Activated naive CD4-positive, alpha-beta T cell treated with anti-CD3 and anti-CD28 coated beads, Interleukin-2, amount 50 U/mL, for 16 hours (primary cell): ENCODE data around the gene GTF3C5.

ENCODE experiments used
- DNase-seq: peaks from one replicate; pipeline ENCODE4 v3.0.0-alpha.2; 2020

Gene GTF3C5

DNA sequence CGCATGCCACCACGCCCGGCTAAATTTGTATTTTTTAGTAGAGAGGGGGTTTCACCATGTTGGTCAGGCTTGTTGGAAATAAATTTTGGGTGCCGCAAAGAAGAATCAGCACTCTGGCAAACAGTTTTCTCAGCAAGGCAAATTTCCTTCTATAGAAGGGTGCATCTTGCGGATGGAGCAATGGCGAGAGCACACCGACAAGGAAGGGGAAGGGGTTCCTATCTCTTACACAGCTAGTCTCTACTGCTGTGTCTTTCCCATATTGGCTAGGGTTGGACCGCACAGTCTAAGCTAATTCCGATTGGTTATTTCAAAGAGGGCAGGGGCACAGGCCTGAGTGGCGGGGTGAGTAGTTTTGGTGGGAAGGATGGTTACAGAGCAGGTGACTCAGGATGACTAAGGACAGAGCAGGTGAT, 707 bp downstream of the GTF3C5 start:
- no peak for DNase-seq

DNA sequence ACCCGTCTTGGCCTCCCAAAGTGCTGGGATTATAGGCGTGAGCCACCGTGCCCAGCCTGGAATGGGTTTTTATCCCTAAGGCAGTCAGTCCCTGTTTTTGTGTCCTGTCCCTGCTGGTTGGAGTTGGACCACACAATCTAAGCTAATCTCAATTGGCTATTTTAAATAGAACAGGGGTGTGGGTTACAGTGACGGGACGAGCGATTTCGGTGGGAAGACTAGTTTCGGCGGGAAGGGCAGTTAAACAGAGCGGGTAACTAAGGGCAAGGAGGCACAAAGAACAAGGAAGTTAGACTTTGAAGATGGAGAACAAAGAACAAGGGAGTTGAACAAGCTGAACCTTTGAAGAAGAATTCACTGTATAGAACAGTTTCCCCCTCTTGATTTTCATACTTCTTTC, 1.4 kb downstream of the GTF3C5 start:
- no peak for DNase-seq

DNA sequence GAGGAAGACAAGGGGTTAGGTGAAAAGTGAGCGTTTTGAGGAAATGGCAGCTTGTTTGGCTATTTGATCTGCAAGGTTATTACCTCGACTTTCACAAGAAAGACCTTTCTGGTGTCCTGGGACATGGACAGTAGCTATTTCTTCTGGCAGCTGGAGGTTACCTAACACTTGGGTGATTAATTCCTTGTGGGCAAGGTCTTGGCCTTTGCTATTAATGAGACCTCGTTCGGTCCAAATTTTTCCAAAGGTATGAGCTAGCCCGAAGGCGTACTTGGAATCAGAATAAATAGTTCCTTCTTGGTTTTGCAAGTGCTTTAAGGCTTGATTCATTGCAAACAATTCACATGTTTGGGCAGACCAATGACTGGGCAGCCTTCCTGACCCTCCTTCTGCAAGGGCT, 4.9 kb downstream of the GTF3C5 start:
- DNase-seq: no peak

GRCh38 chr9:133037775-133038515, 7.1 kb downstream of the GTF3C5 start:
- DNase-seq: no peak

DNA sequence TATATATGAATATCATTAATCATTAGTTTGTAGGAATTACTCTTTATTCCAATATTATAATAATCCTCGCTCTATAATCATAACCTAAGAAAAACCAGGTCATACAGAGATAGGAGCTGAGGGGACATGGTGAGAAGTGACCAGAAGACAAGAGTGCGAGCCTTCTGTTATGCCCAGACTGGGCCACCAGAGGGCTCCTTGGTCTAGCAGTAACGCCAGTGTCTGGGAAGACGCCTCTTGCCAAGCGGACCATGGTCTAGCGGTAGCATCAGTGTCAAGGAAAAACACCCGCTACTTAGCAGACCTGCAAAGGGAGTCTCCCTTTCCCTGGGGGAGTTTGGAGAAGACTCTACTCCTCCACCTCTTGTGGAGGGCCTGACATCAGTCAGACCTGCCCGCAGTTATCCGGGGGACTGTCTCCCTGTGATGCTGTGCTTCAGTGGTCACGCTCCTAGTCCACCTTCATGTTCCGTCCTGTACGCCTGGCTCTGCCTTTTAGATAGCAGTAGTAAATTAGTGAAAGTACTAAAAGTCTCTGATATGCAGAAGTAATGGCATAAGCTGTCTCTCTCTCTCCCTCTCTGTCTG, 10.2 kb downstream of the GTF3C5 start:
- DNase-seq: peak; percentile 48

DNA sequence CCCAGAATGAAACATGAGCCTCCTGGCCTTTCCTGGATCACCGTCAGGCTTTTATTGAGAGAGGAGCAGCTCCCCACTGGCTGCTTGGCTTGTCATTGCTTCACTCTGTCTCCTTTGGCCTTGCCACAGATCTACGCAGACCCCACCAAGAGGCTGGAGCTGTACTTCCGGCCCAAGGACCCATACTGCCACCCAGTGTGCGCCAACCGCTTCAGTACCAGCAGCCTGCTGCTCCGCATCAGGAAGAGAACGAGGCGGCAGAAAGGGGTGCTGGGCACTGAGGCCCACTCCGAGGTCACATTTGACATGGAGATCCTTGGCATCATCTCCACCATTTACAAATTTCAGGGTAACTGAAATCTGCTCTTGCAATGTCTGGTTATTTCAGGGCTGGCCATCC, 11.2 kb downstream of the GTF3C5 start:
- DNase-seq: no peak

GRCh38 chr9:133042676-133043075, 11.9 kb downstream of the GTF3C5 start:
- no peak for DNase-seq

DNA sequence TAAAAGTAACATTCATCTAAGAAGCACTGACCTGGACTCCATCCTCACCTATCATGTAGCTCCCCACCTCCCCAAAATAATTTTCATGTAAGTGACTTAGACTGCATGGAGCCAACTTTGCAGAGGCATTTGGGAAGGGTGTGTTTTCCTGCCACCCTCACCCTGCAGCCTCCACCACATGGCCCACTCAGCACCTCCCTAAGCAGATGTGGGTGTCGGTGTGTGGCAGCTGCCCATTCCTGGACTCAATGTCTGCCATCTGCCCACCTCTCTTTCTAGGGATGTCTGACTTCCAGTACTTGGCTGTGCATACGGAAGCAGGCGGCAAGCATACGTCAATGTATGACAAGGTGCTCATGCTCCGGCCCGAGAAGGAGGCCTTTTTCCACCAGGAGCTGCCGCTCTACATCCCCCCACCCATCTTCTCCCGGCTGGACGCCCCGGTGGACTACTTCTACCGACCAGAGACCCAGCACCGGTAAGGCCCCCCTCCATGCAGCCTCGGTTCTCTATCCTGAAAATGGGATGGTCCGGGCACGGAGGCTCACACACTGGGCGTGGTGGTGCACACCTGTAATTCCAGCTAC, 12.7 kb downstream of the GTF3C5 start:
- no peak for DNase-seq

- DNase-seq: no peak
Measured at GRCh38 chr9:133044125-133044524, 13.3 kb downstream of the GTF3C5 start.

GRCh38 chr9:133044661-133045060, 13.9 kb downstream of the GTF3C5 start:
- no peak for DNase-seq

GRCh38 chr9:133045132-133045531, 14.3 kb downstream of the GTF3C5 start:
- no peak for DNase-seq

- no peak for DNase-seq
Measured at GRCh38 chr9:133046196-133046899, 15.6 kb downstream of the GTF3C5 start.

DNA sequence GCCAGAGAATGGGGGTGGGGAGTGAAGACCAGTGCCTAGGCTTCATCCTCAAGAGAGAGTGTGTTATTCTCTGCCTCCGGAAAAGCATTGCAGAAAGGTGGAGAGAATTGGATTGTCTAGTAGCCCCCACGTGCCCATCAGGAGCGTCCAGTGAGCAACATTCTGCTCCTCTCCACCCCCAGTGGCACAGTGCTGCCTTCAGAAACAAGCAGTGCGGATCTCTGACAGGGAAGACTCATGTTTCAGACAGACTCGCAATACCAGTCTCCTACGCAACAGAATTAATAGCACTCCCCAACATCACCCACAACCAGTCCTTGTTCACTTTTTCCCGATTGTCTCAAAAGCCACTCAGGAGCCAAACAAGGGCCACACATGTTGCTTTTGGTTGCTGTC, 16.1 kb downstream of the GTF3C5 start:
- DNase-seq: no peak

DNA sequence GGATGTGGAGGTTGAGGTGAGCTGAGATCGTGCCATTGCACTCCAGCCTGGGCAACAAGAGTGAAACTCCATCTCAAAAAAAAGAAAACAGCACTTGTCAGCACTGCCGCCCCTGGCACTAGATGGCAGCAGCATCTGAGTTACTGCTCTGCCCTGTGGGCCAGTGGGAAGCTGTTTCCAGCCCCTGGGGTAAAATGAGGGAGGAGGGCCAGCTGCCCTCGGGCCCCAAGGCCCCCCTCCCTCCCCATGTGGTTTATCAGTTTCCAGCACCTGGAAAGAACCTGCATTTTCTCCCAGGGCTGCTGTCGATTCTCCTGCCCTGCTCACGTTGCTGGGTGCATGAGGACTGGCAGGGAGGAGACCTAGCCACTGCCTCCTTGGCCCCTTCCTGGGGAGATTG, 17.8 kb downstream of the GTF3C5 start:
- DNase-seq: no peak

DNA sequence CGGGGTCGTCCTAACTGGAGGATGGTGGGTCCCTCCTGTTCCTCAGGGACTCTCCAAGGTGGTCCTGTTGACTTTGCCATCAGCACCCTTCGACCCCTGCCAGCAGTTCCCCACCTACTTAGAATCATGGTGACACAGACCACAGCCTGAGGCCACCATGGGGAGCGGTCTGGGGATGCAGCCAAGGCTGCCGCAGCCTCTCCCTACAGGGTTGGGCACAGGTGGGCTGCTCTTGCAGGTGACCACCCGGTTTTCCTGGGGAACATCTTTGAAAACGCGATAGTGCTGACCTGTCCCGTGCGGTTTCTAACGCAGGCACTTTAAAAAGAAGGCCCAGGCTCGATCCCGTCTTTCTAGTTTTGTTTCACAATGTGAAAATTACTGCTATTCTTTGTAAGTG, 18.2 kb downstream of the GTF3C5 start:
- no peak for DNase-seq

DNA sequence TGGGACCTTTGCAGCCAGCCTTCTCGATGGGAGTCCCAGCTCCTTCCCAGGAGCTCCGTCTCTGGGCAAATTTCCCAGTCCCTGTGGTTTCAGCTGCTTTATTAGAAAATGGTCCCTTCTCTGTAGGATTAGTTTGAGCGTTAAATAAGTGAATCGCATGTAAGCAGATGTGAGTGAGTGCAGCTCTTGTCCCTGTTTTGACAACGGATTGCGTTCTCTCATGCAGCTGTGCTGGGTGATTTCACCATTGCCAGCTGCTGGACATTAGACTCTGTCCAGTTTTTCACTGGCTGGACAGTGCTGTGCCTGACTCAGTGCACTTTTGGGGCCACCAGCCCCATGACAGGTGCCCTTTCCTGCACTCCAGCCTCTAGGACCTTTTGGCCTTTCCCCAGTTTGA, 19.3 kb downstream of the GTF3C5 start:
- no peak for DNase-seq

- DNase-seq: no peak
Measured at GRCh38 chr9:133050781-133051180, 20.0 kb downstream of the GTF3C5 start.

DNA sequence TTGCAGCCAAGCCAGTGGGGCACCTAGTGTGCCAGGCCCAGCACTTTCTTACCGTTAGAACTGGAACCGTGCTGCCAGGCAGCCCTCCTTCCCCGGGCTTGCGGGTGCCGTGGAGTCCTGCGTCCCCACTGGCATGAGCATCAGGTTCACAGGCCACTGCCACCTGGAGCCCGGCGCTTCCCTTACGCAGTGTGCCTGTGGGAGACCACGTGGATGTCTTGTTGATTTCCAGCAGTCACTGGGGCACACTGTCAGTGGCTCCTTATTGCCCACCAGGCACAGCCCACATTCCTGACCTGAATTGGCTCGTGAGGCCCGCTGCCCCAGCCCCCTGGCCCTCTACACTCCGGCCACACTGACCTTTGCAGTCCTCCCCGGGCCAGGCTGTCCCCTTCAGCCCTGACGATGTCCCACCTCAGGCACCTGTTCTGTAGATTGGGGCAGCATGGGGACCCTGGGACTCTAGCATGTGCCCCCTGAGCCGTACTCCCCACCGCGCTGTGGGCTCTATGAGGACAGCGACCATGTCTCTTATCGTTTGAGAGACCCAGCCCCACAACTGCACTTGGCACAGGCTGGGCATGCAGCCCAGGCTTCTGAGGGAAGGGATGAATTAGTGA, 20.6 kb downstream of the GTF3C5 start:
- DNase-seq: no peak

GRCh38 chr9:133051966-133052539, 21.3 kb downstream of the GTF3C5 start:
- DNase-seq: no peak

GRCh38 chr9:133054194-133054890, 23.5 kb downstream of the GTF3C5 start:
- DNase-seq: no peak

DNA sequence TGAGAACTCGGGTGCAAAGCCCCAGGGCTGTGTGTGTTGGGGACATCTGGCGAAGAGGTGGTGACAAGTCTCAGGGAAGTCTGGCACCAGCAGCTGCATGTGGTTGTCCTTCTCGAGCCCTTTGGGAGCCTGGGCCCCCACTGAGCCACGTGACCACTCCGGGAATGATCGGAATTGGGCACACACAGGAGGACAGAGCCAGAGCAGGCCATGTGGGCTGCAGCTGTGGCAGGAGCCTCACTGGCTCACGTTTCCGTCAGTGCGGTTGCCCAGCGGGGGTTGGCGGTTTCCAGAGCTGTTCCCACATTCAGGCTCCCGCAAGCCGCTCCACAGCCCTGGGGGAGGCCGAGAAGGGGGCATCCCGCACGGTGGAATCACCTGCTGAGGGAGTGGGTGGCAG, 24.2 kb downstream of the GTF3C5 start:
- DNase-seq: no peak

GRCh38 chr9:133055788-133056420, 25.1 kb downstream of the GTF3C5 start:
- no peak for DNase-seq
